ENCODE results near the gene C16orf74.

C16orf74 gene
- 1.3 to 4.5 (median 2.9) reads per million in 4 donors for total RNA-seq

GRCh38 chr16:85750827-85751697 is at the start of gene C16orf74:
Gene C16orf74 (minus strand): TSS chr16:85751096. CDS start chr16:85735217, 15,879 bp downstream.
- no peak for DNase-seq

- DNase-seq = peak in 1 of 5 donors; percentile 33
These were observed 49.4 kb upstream of the C16orf74 start for GRCh38 chr16:85800321-85800669.

DNA sequence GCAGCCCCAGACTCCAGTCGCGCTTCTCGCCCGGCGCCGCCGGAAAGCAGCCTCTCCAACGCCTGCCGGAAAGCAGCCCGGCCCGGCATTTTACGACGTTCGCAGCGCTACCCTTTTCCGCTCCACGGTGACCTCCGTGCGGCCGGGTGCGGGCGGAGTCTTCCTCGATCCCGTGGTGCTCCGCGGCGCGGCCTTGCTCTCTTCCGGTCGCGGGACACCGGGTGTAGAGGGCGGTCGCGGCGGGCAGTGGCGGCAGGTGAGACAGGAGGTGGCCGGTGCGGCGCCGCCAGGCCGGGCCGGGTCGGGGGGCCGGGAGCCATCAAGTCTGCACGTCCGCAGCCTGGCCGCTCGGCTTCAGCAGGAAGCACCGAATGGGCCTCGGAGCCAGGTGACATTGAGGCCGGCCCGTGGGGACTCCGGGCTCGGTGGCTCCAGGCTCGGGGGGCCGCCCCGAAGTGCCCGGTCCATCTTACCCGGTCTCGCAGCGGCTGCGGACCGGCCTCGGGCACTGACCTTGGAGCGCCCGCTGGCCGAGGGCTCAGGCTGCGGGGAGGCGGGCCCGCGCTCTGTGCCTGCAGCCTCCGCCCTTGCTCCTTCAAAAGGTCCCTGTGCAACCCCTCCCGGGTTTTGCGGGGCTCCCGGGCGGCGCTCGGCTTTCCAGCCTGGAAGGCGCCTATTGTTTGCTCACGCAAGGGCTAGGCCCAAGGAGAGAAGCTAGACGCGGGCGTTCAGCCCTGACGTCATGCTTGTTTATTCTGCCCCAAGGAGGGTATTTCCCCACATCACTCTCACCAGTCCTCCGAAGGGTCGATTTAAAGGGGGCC is 48.8 kb upstream of the C16orf74 start, which contains the start of the genes COX4I1 and EMC8:
Gene COX4I1 (plus strand): TSS at position 199 of the 824 bp plus-strand sequence. CDS start 1,511 bp downstream, outside the sequence.
Gene EMC8 (minus strand): TSS at position 48 of the 824 bp plus-strand sequence. CDS start 249 bp downstream, outside the sequence.
- DNase-seq = peak; percentile 81 to 92 (median 89)

- peak in 4 of 5 donors; percentile 8 to 34 (median 24) for DNase-seq
These were observed 48.1 kb upstream of the C16orf74 start for GRCh38 chr16:85798901-85799496.

DNA sequence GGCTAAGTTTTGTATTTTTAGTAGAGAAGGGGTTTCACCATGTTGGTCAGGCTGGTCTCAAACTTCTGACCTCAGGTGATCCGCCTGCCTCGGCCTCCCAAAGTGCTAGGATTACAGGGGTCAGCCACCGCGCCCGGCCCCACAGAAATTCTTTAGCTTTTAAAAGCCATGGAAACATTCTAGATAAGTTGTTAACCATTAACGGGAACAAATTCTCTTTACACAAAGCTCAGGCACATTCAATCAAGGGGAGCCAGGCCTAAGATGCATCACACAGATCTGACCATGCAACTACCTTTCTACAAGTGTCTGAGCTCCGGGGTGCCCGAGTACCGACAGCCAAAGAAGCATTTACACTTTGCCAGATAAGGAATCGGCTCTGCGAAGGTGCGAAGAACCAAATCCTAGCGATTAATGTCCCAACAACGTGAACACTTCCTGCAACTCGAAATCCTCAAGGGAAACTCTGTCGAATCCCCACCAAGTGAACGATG is 47.4 kb upstream of the C16orf74 start:
- DNase-seq = no peak

DNA sequence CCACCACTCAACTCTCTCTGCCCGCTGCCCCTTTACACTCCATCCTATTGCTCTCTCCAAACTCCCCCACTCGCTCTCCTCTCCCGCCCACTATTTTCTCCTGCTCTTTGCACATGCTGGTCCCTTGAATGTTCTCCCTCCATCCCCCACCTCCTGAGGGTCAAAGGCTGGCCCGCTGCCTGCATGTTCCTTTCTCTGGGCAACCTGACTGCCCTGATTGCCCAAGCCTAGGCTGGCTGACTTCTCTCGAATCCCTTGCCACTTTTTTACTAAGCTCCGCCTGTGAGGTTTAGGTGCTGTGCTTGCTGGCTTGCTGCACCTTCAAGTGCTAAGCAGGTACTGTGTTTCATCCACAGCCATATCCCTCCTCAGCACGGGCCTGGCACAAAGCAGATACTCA is 45.7 kb upstream of the C16orf74 start:
- no peak for DNase-seq

- DNase-seq = no peak
These were observed 45.3 kb upstream of the C16orf74 start for GRCh38 chr16:85796152-85796551.

GRCh38 chr16:85794696-85795095 is 43.8 kb upstream of the C16orf74 start:
- no peak for DNase-seq

GRCh38 chr16:85793662-85794298 is 42.9 kb upstream of the C16orf74 start:
- no peak for DNase-seq

DNA sequence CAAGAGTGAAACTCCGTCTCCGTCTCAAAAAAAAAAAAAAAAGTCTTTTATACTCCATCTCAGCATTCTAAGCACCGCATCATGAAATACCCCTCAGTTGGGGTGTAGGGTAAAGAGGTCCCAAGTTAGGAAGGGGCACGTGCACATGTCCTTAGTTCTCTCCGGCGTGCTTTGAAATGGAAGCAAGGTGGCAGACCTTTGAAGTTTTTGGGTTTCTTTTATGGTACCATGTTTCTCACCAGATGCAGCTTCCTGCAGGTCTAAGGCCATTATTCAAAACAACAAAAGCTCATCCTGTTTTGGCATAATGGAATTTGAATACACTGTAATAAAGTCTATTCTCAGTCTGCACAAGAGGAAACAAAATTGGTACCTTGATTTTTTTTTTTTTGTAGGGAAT is 38.9 kb upstream of the C16orf74 start:
- no peak for DNase-seq

GRCh38 chr16:85788819-85789218 is 37.9 kb upstream of the C16orf74 start:
- no peak for DNase-seq

GRCh38 chr16:85785927-85786326 is 35.0 kb upstream of the C16orf74 start:
- DNase-seq = no peak

GRCh38 chr16:85784813-85785212 is 33.9 kb upstream of the C16orf74 start:
- no peak for DNase-seq

DNA sequence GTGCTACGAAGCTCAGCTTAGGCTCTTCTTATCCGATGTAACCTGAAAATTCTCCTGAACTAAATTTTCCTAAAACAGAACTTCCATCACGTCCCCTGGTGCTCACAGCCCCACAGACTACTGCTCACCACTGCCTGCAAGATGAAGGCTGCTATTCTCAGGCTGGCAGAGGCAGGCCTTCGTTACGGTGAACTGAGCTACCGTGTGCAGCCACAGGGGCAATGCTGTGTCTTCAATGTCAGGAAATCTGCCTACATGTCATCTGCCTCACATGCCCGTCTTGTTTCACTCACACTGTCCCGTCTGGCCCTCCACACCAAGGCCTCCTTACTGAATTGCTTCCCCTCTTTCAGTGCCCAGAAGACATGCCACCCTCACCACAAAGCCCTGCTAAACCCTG is 32.5 kb upstream of the C16orf74 start:
- DNase-seq = no peak

DNA sequence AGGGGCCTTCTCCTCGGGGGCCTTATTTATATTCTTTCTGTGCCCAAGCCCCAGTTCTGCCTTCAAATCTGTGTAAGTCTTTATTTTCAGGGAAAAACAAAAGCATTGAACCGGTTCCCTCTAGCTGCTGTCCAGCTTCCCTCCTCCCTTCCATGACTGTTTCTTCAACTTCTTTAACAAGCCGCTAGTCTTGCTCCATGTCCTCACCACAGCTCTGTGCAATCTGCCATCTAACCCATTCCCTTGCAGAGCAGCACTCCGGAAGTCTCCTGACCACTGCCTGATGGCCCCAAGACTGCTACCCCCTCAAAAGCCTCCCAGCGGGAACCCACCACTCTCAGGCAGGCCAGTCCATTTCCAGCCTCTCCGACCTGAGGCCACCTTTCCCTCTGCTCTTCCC is 31.6 kb upstream of the C16orf74 start:
- no peak for DNase-seq

GRCh38 chr16:85781695-85782370 is 30.9 kb upstream of the C16orf74 start:
- DNase-seq = no peak

- DNase-seq = no peak
These were observed 30.3 kb upstream of the C16orf74 start for GRCh38 chr16:85781156-85781555.

GRCh38 chr16:85780281-85780680 is 29.4 kb upstream of the C16orf74 start:
- DNase-seq = no peak

DNA sequence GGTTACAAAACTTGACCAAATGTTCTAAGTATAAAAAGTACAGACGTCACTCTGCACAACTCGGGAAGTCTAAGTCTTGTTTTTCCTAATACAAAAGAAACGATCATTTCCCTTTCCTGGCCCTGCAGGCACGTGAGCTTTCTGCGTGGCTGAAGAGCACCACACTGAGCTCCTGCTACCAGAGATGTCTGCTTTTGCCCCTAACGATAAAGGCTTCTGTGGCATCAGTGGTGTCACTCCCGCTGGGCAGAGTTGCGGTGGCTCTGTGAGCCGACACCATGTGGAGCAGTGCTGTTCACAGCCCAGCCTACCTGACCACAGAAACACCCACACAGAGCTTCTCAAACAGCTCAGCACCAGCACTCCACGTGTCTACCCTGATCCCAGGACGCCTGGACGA is 28.0 kb upstream of the C16orf74 start:
- no peak for DNase-seq

- DNase-seq = no peak
These were observed 26.9 kb upstream of the C16orf74 start for GRCh38 chr16:85777583-85778310.

- no peak for DNase-seq
These were observed 23.9 kb upstream of the C16orf74 start for GRCh38 chr16:85774811-85775210.

Data from T-helper 1 cell (primary cell).